ENCODE data around the gene PAQR5.

- TF ChIP-seq CTCF (IDR thresholded peaks at IDR 0.05; ENCODE audit: low read depth, low read length) = no peak
- TF ChIP-seq MAX (IDR thresholded peaks at IDR 0.05; ENCODE audit: low read depth, low read length) = no peak
- no peak for TF ChIP-seq POLR2A (IDR thresholded peaks at IDR 0.05; ENCODE audit: extremely low read depth, insufficient read length)
Observed at GRCh38 chr15:69384626-69385598, 86.2 kb downstream of the PAQR5 start.

Measured in NB4 (cell line).